Measurements from ENCODE around the gene ZNF683.

DNA sequence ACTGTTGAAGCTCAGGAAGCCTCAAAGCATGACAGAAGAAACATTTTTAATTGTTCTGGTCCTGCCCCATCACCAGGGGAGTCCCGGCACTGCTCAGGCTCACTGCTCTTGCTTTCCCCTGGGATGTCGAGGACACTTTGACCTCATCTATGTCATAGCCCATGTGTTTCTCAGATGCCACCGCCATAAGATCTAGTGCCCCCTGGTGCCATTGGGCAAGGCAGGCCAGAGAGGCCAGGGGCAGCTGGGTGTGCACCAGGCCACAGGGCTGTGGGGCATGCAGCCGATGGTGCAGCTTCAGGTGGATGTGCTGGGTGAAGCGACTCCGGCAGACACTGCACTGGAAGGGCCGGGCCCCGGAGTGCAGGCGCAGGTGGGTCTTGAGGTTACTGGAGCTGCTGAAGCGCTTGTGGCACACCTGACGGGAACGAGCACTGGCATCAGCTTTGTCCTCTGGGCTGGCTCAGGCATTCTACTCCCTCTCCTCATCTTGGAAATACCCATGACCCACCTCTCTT lies 10.9 kb downstream of the ZNF683 start:
- TF ChIP-seq, protein P1, sequence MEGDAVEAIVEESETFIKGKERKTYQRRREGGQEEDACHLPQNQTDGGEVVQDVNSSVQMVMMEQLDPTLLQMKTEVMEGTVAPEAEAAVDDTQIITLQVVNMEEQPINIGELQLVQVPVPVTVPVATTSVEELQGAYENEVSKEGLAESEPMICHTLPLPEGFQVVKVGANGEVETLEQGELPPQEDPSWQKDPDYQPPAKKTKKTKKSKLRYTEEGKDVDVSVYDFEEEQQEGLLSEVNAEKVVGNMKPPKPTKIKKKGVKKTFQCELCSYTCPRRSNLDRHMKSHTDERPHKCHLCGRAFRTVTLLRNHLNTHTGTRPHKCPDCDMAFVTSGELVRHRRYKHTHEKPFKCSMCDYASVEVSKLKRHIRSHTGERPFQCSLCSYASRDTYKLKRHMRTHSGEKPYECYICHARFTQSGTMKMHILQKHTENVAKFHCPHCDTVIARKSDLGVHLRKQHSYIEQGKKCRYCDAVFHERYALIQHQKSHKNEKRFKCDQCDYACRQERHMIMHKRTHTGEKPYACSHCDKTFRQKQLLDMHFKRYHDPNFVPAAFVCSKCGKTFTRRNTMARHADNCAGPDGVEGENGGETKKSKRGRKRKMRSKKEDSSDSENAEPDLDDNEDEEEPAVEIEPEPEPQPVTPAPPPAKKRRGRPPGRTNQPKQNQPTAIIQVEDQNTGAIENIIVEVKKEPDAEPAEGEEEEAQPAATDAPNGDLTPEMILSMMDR (IDR thresholded peaks at IDR 0.05; ENCODE audit: borderline replicate concordance, extremely low read depth, low read length, poor library complexity, severe bottlenecking) = no peak
- TF ChIP-seq EZH2 (IDR thresholded peaks at IDR 0.05; ENCODE audit: borderline replicate concordance, low read depth, low read length, severe bottlenecking) = no peak

All from DND-41 (cell line).